Measurements from ENCODE around the gene YIPF6. TPM values are rescaled to one million over a fixed set of nuclear protein-coding genes. Genes with fewer than 3 reads are reported as not detected.
"Not testable (repeated sequence)": the region's sequence is repeated elsewhere in the genome, so short reads cannot be mapped to it uniquely, and the experiment has no call there.

Gene YIPF6
- total and polyA plus RNA-seq, 10 donors = 3.0 to 31.3 (median 25.8) TPM

GRCh38 chrX:68536884-68537283 lies 38.0 kb downstream of the YIPF6 start:
- no peak for DNase-seq
- Histone ChIP-seq H3K27me3 (replicated peaks in 1 of 7) (no peaks in the 10 kb centered on the region), H3K4me3 (no peak overlapping the region), H3K27ac (no peak overlapping the region), H3K4me1 (no peaks in the 10 kb centered on the region), H3K36me3 (peaks cover 0 to 33% (median 11%) of the 10 kb centered on the region in 6 donors), H3K9me3 (peaks cover 0 to 5% (median 0%) of the 10 kb centered on the region in 8 donors)
- intact Hi-C loops (cut with DNase I; ENCODE audit: low total_unique reads) = no loop called here
- TF ChIP-seq CTCF (IDR thresholded peaks at IDR 0.05 in 8 of 11, conservative IDR thresholded peaks at IDR 0.05 in 3 of 11) (no peak), POLR2A (IDR thresholded peaks at IDR 0.05) (no peak), POLR2AphosphoS5 (IDR thresholded peaks at IDR 0.05) (no peak)
- WGBS, 5 donors = 72 to 89% (median 81%) methylated on average over 2 of the region's 2 CpGs

GRCh38 chrX:68550193-68550592 lies 51.3 kb downstream of the YIPF6 start:
- no peaks in the 10 kb centered on the region for H3K9me3 ChIP-seq
- no peaks in the 10 kb centered on the region for H3K27me3 ChIP-seq (replicated peaks in 1 of 7)
- H3K4me3 ChIP-seq = no peak overlapping the region
- intact Hi-C loops (cut with DNase I; ENCODE audit: low total_unique reads) = no loop called here
- H3K27ac ChIP-seq = no peak overlapping the region
- 84 to 100% (median 90%) methylated on average over 3 of the region's 3 CpGs for WGBS, 5 donors
- TF ChIP-seq CTCF (IDR thresholded peaks at IDR 0.05 in 8 of 11, conservative IDR thresholded peaks at IDR 0.05 in 3 of 11) (no peak), POLR2A (IDR thresholded peaks at IDR 0.05) (no peak), POLR2AphosphoS5 (IDR thresholded peaks at IDR 0.05) (no peak)
- H3K36me3 ChIP-seq = no peaks in the 10 kb centered on the region
- no peaks in the 10 kb centered on the region for H3K4me1 ChIP-seq
- no peak for DNase-seq

GRCh38 chrX:68556036-68556435 lies 57.2 kb downstream of the YIPF6 start:
- no peak overlapping the region for H3K27ac ChIP-seq
- no peaks in the 10 kb centered on the region for H3K4me1 ChIP-seq
- no peak overlapping the region for H3K4me3 ChIP-seq
- TF ChIP-seq POLR2A (IDR thresholded peaks at IDR 0.05) (no peak), CTCF (IDR thresholded peaks at IDR 0.05 in 8 of 11, conservative IDR thresholded peaks at IDR 0.05 in 3 of 11) (no peak), POLR2AphosphoS5 (IDR thresholded peaks at IDR 0.05) (no peak)
- no peak for DNase-seq
- peaks cover 0 to 21% (median 0%) of the 10 kb centered on the region in 8 donors for H3K9me3 ChIP-seq
- intact Hi-C loops (cut with DNase I; ENCODE audit: low total_unique reads) = no loop called here
- no peaks in the 10 kb centered on the region for H3K27me3 ChIP-seq (replicated peaks in 1 of 7)
- 71 to 87% (median 85%) methylated on average over 4 of the region's 4 CpGs for WGBS, 5 donors
- H3K36me3 ChIP-seq = no peaks in the 10 kb centered on the region

- intact Hi-C loops (cut with DNase I; ENCODE audit: low total_unique reads); H3K36me3 ChIP-seq: not testable (repeated sequence)
- 91 to 95% (median 92%) methylated on average over 7 to 8 of the region's 8 CpGs for WGBS, 5 donors
Measured at GRCh38 chrX:68557126-68557525, 58.3 kb downstream of the YIPF6 start.

GRCh38 chrX:68559905-68560304 lies 61.1 kb downstream of the YIPF6 start:
- H3K27me3 ChIP-seq (replicated peaks in 1 of 7); intact Hi-C loops (cut with DNase I; ENCODE audit: low total_unique reads); DNase-seq; H3K27ac ChIP-seq; H3K4me3 ChIP-seq; H3K36me3 ChIP-seq; H3K4me1 ChIP-seq: not testable (repeated sequence)
- WGBS, 5 donors = 83 to 98% (median 92%) methylated on average over 4 of the region's 4 CpGs
- peaks cover 0 to 24% (median 0%) of the 10 kb centered on the region in 8 donors for H3K9me3 ChIP-seq

More at GRCh38 chrX:68557126-68557525, 58.3 kb downstream of the YIPF6 start:
- DNase-seq; H3K27me3 ChIP-seq (replicated peaks in 1 of 7); H3K4me3 ChIP-seq; H3K4me1 ChIP-seq; H3K27ac ChIP-seq: not testable (repeated sequence)
- peaks cover 0 to 24% (median 0%) of the 10 kb centered on the region in 8 donors for H3K9me3 ChIP-seq
